DMS 273 treated with DMSO at 0.1 percent for 48 hours (cell line): ENCODE results near the gene KCNE1.
"Not testable (repeated sequence)": the region's sequence is repeated elsewhere in the genome, so short reads cannot be mapped to it uniquely, and the experiment has no call there.

Source experiments
- DNase-seq: peaks from one replicate; lab custom pipeline; 2025; lab: John Stamatoyannopoulos, UW

The KCNE1 gene

DNA sequence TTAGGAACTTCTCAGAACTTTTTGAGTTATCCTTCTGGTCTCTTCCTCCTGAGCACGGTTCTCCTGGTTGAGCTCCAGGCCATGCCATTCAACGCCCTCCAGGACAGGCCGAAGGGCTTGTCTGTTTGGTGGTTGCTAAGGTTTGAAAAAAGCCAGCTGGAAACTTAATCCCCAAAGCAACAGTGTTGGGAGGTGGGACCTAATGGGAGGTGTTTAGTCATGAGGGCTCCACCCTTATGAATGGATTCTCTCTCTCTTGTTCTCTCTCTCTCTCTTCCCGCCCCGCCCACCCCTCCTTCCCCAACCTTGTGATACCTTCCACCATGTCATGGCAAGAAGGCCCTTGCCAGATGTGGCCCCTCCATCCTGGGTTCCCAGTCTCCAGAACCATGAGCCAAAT is 829 bp downstream of the KCNE1 start:
- no peak for DNase-seq

DNA sequence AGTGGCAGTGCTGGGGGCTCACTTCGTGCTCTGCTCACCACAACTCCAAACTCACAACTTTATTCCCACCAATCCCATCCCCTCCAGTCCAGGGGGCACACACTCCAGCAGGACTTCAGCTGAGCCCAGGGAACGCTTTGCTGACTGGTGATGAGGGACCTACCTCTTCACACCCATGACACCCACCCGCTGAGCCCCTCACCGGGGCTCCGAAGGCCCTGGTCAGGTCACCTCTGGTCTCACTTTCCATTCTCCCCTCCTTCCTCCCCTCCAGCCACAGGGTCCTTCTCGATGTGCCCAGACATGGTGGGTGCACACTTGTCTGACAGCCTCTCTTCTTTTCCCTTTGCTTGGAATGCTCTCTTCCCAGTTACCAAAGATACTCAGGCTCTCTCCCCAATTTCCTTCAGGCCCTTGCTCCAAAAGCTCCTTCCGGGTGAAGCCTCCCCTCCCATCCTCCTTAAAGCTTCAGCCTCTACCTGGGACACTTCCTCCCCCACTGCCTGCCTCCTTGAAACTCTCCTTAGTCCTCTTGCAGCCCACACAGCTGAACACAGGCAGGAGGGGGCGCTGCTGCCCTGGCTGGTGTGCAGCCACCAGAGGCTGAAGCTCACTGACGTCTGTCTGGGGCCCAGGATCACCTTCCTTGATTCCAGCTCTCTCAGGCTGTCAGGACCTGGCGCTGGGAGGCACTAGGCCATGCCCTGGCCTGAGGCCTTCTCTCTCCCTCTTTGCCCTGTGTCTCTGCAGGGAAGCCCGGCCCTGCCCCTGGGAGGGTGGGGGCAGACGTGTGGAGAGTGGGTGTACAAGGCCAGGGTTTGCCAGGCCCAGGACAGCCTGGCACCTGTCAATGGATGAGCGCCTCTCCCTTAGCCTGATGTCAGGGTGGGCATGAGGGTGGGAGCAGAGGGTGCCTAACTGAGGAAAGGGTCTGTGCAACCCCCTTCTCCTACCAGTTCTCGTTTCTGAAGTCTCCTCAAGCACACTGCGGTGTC is 1.6 kb downstream of the KCNE1 start:
- no peak for DNase-seq

DNA sequence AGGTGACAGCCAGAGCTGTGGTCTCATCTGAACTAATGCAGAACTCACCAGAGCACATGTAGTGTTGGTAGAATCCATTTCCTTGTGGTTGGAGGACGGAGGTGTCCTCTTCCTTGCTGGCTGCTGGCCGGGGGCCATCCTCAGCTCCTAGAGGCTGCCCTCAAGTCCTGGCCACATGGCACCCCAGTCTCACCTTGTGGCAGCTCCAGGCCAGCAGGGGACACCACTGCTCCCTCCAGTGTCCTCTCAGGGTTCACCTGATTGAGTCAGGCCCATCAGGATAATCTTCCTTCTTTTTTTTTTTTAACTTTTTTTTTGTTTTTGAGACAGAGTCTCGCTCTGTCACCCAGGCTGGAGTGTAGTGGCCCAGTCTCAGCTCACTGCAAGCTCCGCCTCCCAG is 2.9 kb downstream of the KCNE1 start:
- no peak for DNase-seq

DNA sequence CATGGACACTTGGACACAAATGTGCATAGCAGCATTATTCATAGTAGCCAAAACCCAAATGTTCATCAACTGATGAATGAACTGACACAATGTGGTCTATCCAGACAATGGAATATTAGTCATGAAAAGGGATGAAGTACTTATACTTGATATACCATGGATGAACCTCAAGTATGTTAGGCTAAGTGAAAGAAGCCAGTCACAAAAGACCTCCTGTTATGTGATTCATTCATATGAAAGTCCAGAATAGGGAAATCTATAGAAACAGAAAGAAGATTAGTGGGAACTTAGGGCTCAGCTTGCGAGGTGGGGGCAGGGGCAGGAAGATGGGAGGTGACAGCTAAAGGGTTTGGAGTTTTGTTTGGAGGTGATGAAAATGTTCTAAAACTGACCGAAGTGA is 7.4 kb downstream of the KCNE1 start:
- DNase-seq: no peak

DNA sequence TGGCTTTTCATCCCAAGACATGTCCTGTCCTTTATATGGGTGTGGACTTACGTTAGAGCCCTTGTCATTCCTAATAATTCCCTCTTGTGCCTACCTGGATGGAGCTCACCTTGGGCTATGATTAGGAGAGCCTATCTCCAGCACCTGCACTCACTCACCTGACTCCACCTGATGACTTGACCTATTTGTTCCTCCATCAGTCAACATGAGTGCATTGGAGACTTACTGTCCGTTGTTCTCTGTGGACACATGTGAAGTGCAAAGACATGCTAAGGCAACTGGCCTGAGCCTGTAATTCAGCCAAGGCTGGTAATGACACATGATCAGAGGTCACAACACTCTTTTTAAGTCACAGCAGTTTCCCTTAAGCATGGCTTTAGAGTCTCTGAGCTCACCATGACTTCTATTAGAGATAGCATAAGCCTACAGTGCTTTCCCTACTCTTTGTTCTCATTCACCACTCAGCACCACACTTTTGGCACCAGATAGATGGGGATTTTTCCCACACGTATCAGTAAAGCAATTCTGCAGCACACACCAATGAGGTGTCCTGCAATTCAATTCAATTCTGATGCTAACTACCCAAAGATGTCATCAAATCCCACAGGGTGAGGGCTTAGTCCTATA is 9.4 kb downstream of the KCNE1 start:
- DNase-seq: no peak

DNA sequence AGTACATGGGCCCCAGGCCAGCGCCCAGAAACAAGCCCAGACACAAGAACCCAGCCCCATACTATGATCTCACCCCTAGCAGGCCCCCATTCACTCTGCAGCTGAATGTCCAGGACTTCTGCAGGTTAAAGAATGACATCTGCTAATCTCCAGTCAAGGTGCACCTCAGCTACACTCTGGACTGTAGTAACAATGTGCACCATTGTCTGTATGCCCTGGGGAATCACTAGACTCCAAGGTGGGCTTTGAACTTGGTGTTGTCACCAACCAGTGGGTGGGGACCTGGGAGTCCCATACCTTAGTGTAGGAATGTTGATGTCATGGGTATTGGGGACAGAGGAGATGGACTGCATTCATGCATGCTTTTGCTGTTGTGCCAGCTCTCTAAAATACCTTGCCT is 10.3 kb downstream of the KCNE1 start:
- DNase-seq: no peak

DNA sequence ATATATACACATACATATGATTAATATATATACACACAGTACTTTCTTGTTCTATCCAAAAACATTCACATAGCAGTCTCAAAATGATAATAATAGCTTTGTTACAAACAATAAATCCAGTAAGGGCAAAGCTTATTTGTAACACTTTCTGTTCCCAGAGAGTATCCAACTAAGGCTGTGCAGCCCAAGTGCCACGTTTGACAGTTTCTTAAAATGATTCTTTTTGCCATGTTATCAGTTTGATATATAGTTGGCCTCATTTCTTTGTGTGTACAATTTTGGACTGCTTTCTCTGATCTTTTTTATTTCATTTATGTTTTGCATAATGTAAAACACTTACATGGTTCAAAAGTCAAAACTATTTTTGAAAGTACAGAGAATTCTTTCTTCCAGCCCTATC is 11.8 kb downstream of the KCNE1 start:
- no peak for DNase-seq

DNA sequence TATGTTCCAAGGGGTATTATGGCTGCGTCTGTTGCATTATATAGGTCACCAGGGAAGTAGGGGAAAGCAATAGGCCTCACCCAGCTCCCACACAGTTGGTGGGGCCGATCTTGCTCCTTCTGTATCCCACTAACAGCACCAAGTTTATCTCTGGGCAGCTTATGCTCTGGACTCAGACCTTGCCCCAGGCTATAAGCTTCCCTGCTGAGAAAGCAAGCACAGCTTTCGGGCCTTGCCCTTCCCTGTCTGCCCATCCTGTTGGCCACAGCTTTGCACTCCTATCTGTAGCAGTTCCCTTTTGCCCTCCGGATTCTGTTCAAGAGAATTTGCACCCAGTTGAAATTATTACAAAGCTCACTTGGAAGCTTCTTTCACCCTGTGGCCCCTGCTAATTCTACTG is 12.9 kb downstream of the KCNE1 start:
- DNase-seq: no peak

DNA sequence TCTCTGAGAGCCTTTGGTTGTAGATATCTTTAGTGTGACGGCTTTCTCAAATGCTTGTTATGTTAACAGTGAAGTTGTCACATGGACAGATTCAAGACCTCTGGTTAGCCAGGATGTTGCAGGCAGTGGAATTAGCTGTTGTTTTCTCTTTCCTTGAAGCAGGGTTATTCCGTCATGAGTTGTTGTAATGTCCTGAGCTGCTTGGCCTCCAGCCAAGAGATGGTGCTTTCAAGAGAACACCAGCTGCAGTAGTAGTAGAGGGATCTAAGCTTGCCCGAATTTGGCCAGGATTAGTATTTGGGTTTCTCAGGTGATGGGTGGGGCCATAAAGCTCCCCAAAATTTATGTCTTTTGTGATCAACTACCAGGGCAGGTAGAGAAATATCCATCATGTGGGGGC is 13.4 kb downstream of the KCNE1 start:
- DNase-seq: no peak

DNA sequence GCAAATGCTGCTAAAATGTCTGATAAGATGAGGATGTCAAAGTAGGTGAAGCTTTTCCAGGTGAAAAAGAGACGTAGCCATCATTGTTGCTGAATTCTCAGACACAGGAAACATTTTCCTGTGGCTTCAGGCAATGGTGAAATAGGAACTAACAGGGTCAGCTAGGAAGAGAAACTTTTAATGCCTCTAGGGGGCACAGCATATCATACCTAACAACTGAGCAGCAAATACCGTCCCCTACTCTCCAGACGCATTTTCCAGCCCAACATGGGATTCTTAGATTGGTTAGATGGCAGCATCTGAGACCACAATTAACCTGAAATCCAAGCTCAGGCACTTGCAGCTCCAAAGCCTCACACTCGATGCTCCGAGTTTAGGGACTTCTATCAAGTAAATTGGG is 28.2 kb downstream of the KCNE1 start:
- DNase-seq: not testable (repeated sequence)

DNA sequence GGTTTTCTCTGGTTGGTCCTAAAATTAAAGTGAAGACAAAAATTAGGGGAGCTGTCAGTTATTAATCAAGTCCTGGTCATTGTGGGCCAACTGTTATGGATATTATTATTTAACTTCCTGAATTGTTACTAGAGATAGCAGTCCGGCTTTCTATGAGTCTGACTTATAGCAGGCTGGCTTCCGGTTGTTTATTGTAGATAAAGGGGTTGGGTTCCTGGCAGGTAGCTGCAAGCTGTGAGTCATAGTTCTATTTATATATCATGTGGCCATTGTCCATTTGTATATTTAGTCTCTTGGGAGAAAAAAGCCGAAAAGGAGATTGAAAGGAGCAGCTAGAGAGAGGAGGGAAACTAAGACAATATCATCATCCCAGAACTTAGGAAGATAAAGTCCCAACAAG is 28.6 kb downstream of the KCNE1 start:
- not testable (repeated sequence) for DNase-seq

DNA sequence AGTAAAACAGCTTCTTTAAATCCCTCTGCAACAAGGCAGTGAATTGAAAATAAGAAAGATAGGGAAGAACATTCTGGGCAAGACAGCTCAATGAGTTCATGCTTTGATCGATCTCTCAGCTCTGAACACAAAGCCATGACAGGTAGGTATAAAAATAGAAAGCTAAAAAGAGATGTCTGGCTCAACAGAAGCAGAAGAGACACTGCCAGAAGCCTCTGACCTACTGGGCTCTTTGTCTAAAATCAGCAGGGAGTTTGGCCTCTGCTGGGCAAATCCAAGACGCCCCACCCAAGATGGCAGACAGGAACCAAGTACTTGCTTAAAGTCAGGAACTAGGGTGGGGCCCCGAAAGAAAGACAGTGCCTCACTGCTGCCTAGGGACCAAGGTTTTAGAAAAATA is 44.7 kb downstream of the KCNE1 start:
- DNase-seq: not testable (repeated sequence)

DNA sequence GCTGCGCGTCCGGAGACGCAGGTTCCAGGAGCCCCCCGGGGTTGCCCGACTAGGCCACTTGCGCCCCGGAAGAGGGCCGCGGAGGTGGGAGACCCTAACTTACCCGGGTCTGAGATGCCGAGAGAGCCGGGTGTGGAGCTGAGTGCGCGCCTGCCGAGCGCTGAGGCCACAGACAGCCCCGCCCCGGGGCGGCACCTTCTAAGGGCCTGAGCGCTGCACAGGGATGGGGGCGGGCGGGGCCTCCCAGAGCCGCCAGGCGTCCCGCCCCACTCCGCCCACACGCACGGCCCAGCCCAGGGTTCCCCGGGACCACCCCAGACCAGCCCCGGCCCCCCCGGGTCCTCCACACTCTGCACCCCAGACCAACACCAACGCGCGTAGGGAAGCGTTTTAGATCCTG is 52.6 kb downstream of the KCNE1 start:
- DNase-seq: not testable (repeated sequence)

DNA sequence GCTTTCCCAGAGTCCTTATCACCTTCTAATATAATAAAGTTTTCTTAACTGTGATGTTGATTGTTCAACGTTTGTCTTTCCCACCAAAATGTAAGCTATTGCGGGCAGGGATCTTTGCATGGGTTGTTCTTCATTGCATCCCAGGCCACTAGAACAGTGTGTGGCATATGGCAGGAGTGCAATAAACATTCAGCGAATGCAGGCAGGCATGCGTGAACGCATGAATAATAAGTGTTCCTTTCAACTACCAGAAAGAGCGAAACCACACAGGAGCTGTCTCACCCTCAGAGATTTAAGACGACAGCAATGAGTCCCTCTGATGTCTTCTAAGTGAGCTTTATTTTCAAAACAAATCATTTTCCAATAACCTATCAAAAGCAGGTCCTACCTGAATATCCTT is 53.7 kb downstream of the KCNE1 start:
- DNase-seq: not testable (repeated sequence)

DNA sequence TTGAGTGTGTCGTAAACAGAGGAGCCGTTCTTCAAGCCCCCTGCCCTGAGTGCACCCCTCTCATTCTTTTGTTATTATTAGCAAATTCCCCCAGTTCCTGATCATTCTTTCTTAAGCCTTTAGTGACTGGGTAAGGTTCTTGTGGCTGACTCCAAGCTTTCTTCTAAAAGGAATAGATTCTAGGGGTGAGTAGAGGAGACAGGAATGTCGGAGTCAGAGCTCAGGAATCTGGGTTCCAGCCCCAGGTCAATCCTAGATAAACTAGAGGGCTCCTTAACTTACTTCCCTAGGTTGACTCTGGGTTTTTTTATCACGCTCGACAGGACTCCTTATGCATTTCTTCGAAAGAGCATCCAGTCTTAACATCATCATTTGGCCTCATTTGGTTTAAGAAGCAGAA is 55.8 kb downstream of the KCNE1 start:
- not testable (repeated sequence) for DNase-seq

DNA sequence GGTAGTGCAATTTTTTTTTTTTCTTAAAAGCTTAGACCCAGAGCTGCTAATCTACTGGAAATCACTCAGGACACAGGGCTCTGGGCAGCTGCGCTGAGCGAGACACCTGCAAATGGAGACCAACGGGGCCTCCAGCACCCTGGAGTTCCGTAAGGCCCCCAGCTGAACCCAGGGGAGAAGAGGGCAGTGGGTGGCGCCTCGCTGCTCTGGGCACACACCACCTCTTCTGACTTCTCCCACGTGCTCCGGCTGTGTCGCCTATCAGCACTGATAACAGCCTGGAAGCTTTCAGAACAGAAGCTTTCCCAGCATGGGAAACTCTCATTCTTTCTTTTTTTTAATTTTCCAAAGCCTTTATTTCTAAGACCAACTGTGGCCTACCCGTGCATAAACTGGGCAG is 56.4 kb downstream of the KCNE1 start:
- DNase-seq: not testable (repeated sequence)

DNA sequence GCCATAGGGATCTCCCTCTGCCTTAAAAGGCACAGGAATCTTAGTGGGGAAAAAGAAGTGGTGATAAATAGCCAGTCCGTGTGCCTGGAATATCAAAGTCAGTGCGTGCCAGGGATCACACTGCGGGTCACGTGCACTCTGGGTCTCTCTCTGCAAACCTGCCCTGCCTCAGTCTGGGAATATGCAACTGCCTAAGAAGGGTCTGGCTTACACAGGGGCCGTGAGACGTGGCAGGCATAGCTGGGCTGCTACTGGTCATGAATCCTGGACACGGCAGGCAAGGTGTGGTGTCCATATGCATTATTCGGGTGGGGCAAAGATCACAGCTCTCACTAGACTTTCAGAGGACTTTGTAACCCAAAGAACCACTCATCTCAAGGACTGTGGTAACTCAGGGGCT is 65.0 kb downstream of the KCNE1 start:
- not testable (repeated sequence) for DNase-seq

DNA sequence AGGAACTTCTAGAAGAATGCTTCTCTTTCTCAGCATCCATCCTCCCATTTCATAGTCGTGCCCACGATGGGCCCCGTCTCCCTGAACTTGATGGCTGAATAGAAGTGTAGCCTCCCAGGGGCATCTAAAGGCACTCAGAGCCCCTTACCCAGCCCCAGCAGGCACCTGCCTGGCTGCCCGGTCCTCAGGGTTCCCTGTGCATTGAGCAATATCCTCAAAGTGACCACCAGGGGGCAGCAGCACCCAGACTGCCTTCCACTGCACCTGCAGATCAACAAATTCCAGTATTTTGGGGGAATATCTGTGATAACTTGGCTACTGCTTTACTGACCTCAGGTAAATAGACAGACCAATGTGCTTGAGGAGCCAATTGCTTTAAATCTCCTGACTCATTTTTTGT is 68.5 kb downstream of the KCNE1 start:
- not testable (repeated sequence) for DNase-seq

DNA sequence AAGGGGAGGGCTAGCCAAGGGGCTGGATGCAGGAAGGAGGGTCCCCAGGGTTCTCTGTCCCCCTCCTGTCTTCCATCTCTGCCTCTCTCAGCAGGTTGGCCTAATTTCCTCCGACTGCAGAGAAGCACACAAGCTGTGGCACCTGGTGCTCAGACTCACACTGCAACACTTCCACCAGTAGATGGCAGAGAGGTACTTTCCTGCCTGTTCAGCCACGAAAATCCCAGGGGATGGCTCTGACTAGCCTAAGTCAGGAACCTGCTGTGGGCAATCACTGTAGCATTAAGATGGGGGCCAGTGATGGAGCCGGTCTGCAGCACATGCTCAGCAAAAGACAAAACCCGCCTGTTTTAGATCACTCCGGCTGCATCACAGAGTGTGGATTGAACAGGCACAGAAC is 82.3 kb downstream of the KCNE1 start:
- not testable (repeated sequence) for DNase-seq

DNA sequence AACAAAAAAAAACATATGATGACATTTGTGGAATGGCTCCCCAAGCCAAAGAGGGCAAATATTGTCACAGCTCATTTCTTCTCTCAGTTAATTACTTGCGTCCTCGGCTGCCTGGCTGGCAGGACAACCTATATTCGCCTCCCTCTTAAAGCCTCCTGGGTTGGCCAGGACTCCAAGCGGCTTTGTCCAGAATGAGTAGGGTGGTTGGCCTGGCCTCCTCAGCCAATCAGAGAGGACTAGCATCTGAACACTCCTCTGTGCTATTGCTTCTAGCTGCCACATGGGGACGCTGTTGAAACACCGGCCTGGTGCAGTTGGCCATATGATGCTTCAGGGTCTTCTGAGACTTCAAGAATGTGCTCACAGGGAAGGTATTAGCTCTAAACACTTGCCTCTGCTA is 83.6 kb downstream of the KCNE1 start:
- DNase-seq: not testable (repeated sequence)

DNA sequence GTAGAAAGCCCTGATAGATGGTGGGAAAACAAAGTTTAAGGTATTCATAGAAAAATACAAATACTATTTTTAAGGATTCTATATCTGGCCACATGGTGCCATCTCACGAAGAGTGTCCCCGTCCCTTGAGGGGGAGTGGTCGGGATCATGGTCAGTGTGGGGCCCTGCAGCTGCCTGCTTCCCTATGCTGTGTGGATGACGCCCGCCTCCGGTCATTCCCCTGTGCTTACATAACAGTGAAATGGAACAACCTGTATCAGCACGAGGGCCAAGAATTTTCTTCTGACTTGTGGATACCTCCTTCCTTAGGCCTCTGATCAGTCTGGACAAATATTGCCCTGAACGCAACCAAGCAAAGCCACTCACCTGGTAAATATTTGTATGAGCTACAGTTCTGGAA is 84.7 kb downstream of the KCNE1 start:
- not testable (repeated sequence) for DNase-seq

DNA sequence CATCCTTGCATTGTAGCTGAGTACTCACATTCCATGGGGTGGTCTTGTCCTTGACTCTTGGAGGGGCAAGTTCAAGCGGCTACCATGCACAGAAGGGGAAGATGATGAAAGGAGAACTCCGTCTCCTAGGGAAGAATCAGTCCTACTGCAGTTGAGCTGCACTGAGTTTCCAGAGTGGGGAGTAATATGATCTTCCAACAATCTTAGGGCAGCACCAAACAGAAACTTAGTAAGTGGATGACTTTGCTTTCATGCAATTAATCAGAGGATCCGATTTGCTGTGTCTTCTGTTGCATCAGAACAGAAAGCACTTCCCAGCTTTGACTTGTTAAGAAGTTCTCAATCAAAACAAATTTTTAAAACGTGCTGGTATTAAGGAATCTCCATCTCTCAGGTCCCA is 88.2 kb downstream of the KCNE1 start, which contains the start of gene SMIM34:
Gene SMIM34, minus strand, starts transcription at position 147 of the 400 bp plus-strand sequence. Its CDS starts 112 bp downstream, at position 35.
- not testable (repeated sequence) for DNase-seq

DNA sequence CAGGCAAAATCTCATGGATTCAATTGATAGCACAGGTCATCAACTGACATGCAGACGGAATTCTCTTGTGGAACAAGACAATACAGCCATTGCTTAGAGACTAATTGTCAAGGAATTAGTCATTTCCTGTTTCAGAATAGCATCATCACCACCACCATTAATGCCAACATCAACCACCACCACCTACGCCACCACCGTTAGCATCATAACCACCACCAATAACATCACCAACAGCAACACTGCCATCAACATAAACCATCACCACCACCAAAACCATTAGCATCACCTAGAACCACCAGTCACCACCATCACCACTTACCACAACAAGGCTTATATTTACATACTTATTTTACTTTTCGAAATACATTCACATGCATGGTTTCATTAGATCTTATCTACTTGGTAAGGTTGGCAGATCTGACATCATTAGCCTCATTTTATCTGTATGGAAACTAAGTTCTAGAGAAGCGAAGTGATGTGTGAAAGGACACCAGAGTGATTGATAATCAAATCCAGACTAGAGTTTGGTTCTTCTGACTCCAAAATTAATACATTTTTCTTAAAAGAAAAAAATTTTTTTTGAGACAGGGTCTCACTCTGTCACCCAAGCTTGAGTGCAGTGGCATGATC is 94.4 kb downstream of the KCNE1 start:
- DNase-seq: not testable (repeated sequence)
